ENCODE measurements around the gene KIRREL3. TPM values are rescaled to one million over a fixed set of nuclear protein-coding genes. Genes with fewer than 3 reads are reported as not detected.
"Not testable (repeated sequence)": the region's sequence is repeated elsewhere in the genome, so short reads cannot be mapped to it uniquely, and the experiment has no call there.

The KIRREL3 gene
- total RNA-seq, 2 experiments from 2014 or later: not detected

- no peak overlapping the region for H3K4me3 Mint-ChIP-seq
- no peaks in the 10 kb centered on the region for H3K4me1 Mint-ChIP-seq
- no peak for DNase-seq
- H3K9me3 Mint-ChIP-seq: no peaks in the 10 kb centered on the region
- H3K27me3 Mint-ChIP-seq: no peaks in the 10 kb centered on the region
- ChIA-PET CTCF (no interaction called here), POLR2A (no interaction called here)
- H3K36me3 Mint-ChIP-seq (ENCODE audit: low read depth): no peaks in the 10 kb centered on the region
- no peak overlapping the region for H3K27ac Mint-ChIP-seq
Measured at GRCh38 chr11:126404367-126404766, 596.2 kb downstream of the KIRREL3 start.

- H3K36me3 Mint-ChIP-seq (ENCODE audit: low read depth): no peaks in the 10 kb centered on the region
- H3K4me3 Mint-ChIP-seq: no peak overlapping the region
- H3K27ac Mint-ChIP-seq: no peak overlapping the region
- no peaks in the 10 kb centered on the region for H3K4me1 Mint-ChIP-seq
- H3K9me3 Mint-ChIP-seq: no peaks in the 10 kb centered on the region
- ChIA-PET POLR2A (no interaction called here), CTCF (interaction anchor here (1.4 kb wide), 1 partner anchor 17 kb away, joined by 4 read pairs; no protein-coding TSS in a partner anchor)
- no peaks in the 10 kb centered on the region for H3K27me3 Mint-ChIP-seq
- DNase-seq: no peak
Measured at GRCh38 chr11:126403658-126404057, 596.9 kb downstream of the KIRREL3 start.

GRCh38 chr11:126403022-126403581, 597.5 kb downstream of the KIRREL3 start:
- POLR2A ChIA-PET: no interaction called here
- H3K9me3 Mint-ChIP-seq: no peaks in the 10 kb centered on the region
- no peak overlapping the region for H3K27ac Mint-ChIP-seq
- CTCF ChIA-PET: interaction anchor here (1.3 to 1.4 kb wide), 2 partner anchors 10 to 18 kb away, joined by 4 read pairs; no protein-coding TSS in a partner anchor
- no peaks in the 10 kb centered on the region for H3K27me3 Mint-ChIP-seq
- DNase-seq: no peak
- H3K36me3 Mint-ChIP-seq (ENCODE audit: low read depth): no peaks in the 10 kb centered on the region
- H3K4me1 Mint-ChIP-seq: no peaks in the 10 kb centered on the region
- H3K4me3 Mint-ChIP-seq: no peak overlapping the region

- H3K27me3 Mint-ChIP-seq: no peaks in the 10 kb centered on the region
Measured at GRCh38 chr11:126400479-126400878, 600.1 kb downstream of the KIRREL3 start.

GRCh38 chr11:126400019-126400418, 600.6 kb downstream of the KIRREL3 start:
- ChIA-PET CTCF (no interaction called here), POLR2A (no interaction called here)
- Mint-ChIP-seq H3K4me3 (no peak overlapping the region), H3K27ac (no peak overlapping the region), H3K4me1 (no peaks in the 10 kb centered on the region), H3K9me3 (no peaks in the 10 kb centered on the region), H3K27me3 (no peaks in the 10 kb centered on the region), H3K36me3 (ENCODE audit: low read depth) (no peaks in the 10 kb centered on the region)
- no peak for DNase-seq

More at GRCh38 chr11:126400479-126400878, 600.1 kb downstream of the KIRREL3 start:
- H3K9me3 Mint-ChIP-seq: no peaks in the 10 kb centered on the region
- no peaks in the 10 kb centered on the region for H3K36me3 Mint-ChIP-seq (ENCODE audit: low read depth)
- DNase-seq: no peak
- CTCF ChIA-PET: no interaction called here
- no peak overlapping the region for H3K4me3 Mint-ChIP-seq
- POLR2A ChIA-PET: no interaction called here
- no peak overlapping the region for H3K27ac Mint-ChIP-seq
- no peaks in the 10 kb centered on the region for H3K4me1 Mint-ChIP-seq

- CTCF ChIA-PET: no interaction called here
Measured at GRCh38 chr11:126398721-126399120, 601.8 kb downstream of the KIRREL3 start.

GRCh38 chr11:126398296-126398695, 602.3 kb downstream of the KIRREL3 start:
- no peaks in the 10 kb centered on the region for H3K9me3 Mint-ChIP-seq
- no peak overlapping the region for H3K27ac Mint-ChIP-seq
- CTCF ChIA-PET: no interaction called here

More at GRCh38 chr11:126398721-126399120, 601.8 kb downstream of the KIRREL3 start:
- H3K27ac Mint-ChIP-seq: no peak overlapping the region
- no peaks in the 10 kb centered on the region for H3K9me3 Mint-ChIP-seq
- H3K4me1 Mint-ChIP-seq: no peaks in the 10 kb centered on the region
- POLR2A ChIA-PET: no interaction called here
- H3K36me3 Mint-ChIP-seq (ENCODE audit: low read depth): no peaks in the 10 kb centered on the region
- H3K27me3 Mint-ChIP-seq: no peaks in the 10 kb centered on the region
- DNase-seq: no peak
- H3K4me3 Mint-ChIP-seq: no peak overlapping the region

GRCh38 chr11:126396965-126397364, 603.6 kb downstream of the KIRREL3 start:
- peaks cover 5% of the 10 kb centered on the region for H3K4me1 Mint-ChIP-seq
- no peak overlapping the region for H3K27ac Mint-ChIP-seq
- no peak for DNase-seq
- ChIA-PET CTCF (no interaction called here), POLR2A (no interaction called here)
- no peak overlapping the region for H3K4me3 Mint-ChIP-seq
- H3K27me3 Mint-ChIP-seq: no peaks in the 10 kb centered on the region
- no peaks in the 10 kb centered on the region for H3K36me3 Mint-ChIP-seq (ENCODE audit: low read depth)
- H3K9me3 Mint-ChIP-seq: no peaks in the 10 kb centered on the region

More at GRCh38 chr11:126398296-126398695, 602.3 kb downstream of the KIRREL3 start:
- Mint-ChIP-seq H3K4me1 (no peaks in the 10 kb centered on the region), H3K36me3 (ENCODE audit: low read depth) (no peaks in the 10 kb centered on the region), H3K4me3 (no peak overlapping the region), H3K27me3 (no peaks in the 10 kb centered on the region)
- DNase-seq: no peak
- POLR2A ChIA-PET: no interaction called here

- DNase-seq; POLR2A ChIA-PET; H3K4me3 Mint-ChIP-seq; H3K9me3 Mint-ChIP-seq; H3K4me1 Mint-ChIP-seq; H3K27ac Mint-ChIP-seq; H3K27me3 Mint-ChIP-seq; H3K36me3 Mint-ChIP-seq (ENCODE audit: low read depth); CTCF ChIA-PET: not testable (repeated sequence)
Measured at GRCh38 chr11:126396266-126396665, 604.3 kb downstream of the KIRREL3 start.

- H3K36me3 Mint-ChIP-seq (ENCODE audit: low read depth); H3K9me3 Mint-ChIP-seq; DNase-seq; H3K27ac Mint-ChIP-seq; POLR2A ChIA-PET; H3K4me3 Mint-ChIP-seq; CTCF ChIA-PET; H3K4me1 Mint-ChIP-seq; H3K27me3 Mint-ChIP-seq: not testable (repeated sequence)
Measured at GRCh38 chr11:126395784-126396183, 604.8 kb downstream of the KIRREL3 start.

- H3K27me3 Mint-ChIP-seq; H3K36me3 Mint-ChIP-seq (ENCODE audit: low read depth); H3K4me3 Mint-ChIP-seq; DNase-seq; H3K9me3 Mint-ChIP-seq; POLR2A ChIA-PET; H3K4me1 Mint-ChIP-seq; H3K27ac Mint-ChIP-seq; CTCF ChIA-PET: not testable (repeated sequence)
Measured at GRCh38 chr11:126394634-126395072, 605.9 kb downstream of the KIRREL3 start.

GRCh38 chr11:126394036-126394435, 606.5 kb downstream of the KIRREL3 start:
- Mint-ChIP-seq H3K27me3 (no peaks in the 10 kb centered on the region), H3K9me3 (no peaks in the 10 kb centered on the region), H3K36me3 (ENCODE audit: low read depth) (no peaks in the 10 kb centered on the region), H3K4me1 (peaks cover 5% of the 10 kb centered on the region), H3K27ac (no peak overlapping the region), H3K4me3 (no peak overlapping the region)
- CTCF ChIA-PET: no interaction called here
- DNase-seq: no peak
- POLR2A ChIA-PET: no interaction called here

GRCh38 chr11:126393143-126393542, 607.4 kb downstream of the KIRREL3 start:
- no peaks in the 10 kb centered on the region for H3K9me3 Mint-ChIP-seq
- POLR2A ChIA-PET: no interaction called here
- CTCF ChIA-PET: interaction anchor here (1.8 kb wide), 1 partner anchor 9 kb away, joined by 4 read pairs; no protein-coding TSS in a partner anchor
- no peaks in the 10 kb centered on the region for H3K27me3 Mint-ChIP-seq
- no peak overlapping the region for H3K4me3 Mint-ChIP-seq
- no peak for DNase-seq
- no peaks in the 10 kb centered on the region for H3K36me3 Mint-ChIP-seq (ENCODE audit: low read depth)
- H3K4me1 Mint-ChIP-seq: peaks cover 5% of the 10 kb centered on the region
- no peak overlapping the region for H3K27ac Mint-ChIP-seq

- Mint-ChIP-seq H3K9me3 (no peaks in the 10 kb centered on the region), H3K27me3 (no peaks in the 10 kb centered on the region), H3K36me3 (ENCODE audit: low read depth) (no peaks in the 10 kb centered on the region), H3K27ac (no peak overlapping the region), H3K4me1 (peaks cover 5% of the 10 kb centered on the region), H3K4me3 (no peak overlapping the region)
- POLR2A ChIA-PET: no interaction called here
- no peak for DNase-seq
- CTCF ChIA-PET: interaction anchor here (0.7 to 1.8 kb wide), 2 partner anchors 10 to 449 kb away, joined by 4 read pairs; no protein-coding TSS in a partner anchor
Measured at GRCh38 chr11:126392633-126393013, 607.9 kb downstream of the KIRREL3 start.

All from activated CD4-positive, alpha-beta T cell treated with anti-CD3 and anti-CD28 coated beads, Interleukin-2, amount 10 ng/mL, durations not matched to agents 7 days and 5 days (primary cell).